Astrocyte (in vitro differentiated cells and primary cell): ENCODE measurements around the gene TMEM238. TPM values are rescaled to one million over a fixed set of nuclear protein-coding genes. Genes with fewer than 3 reads are reported as not detected.

Experiments used
- DNase-seq: peaks from one replicate; pipeline ENCODE4 v3.0.0-alpha.2; 2010; ENCODE audit warnings: low read depth
- FAIRE-seq: peaks from 2 replicates; lab custom pipeline; 2011; peaks lifted over from hg19 to GRCh38; lab: Jason Lieb, UNC
- H2AFZ ChIP-seq: 2 replicates; pipeline ENCODE4 v1.6.0; 2012; ENCODE audit warnings: low read depth, low read length, inconsistent platforms
- H3K27ac ChIP-seq: 2 replicates; pipeline ENCODE4 v1.5.1; 2011; ENCODE audit warnings: low read depth, low read length, inconsistent platforms
- H3K27me3 ChIP-seq: 2 replicates; pipeline ENCODE4 v1.6.0; 2011; ENCODE audit warnings: low read length, inconsistent platforms; ENCODE audit not compliant: insufficient read depth
- H3K36me3 ChIP-seq: 2 replicates; pipeline ENCODE4 v1.5.1; 2011; ENCODE audit warnings: low read length, inconsistent platforms; ENCODE audit not compliant: insufficient read depth
- H3K4me1 ChIP-seq: 2 replicates; pipeline ENCODE4 v1.5.1; 2011; ENCODE audit warnings: low read length, inconsistent platforms; ENCODE audit not compliant: insufficient read depth
- H3K4me2 ChIP-seq: 2 replicates; pipeline ENCODE4 v1.6.0; 2012; ENCODE audit warnings: low read length, inconsistent platforms
- H3K4me3 ChIP-seq: 2 replicates; pipeline ENCODE4 v1.5.1; 2011; ENCODE audit warnings: low read depth, mild to moderate bottlenecking, low read length, inconsistent platforms; ENCODE audit not compliant: insufficient read depth
- H3K79me2 ChIP-seq: 2 replicates; pipeline ENCODE4 v1.6.0; 2012; ENCODE audit warnings: mild to moderate bottlenecking, low read length, inconsistent platforms; ENCODE audit not compliant: insufficient read depth
- H3K9ac ChIP-seq: 2 replicates; pipeline ENCODE4 v1.6.0; 2012; ENCODE audit warnings: mild to moderate bottlenecking, low read length, inconsistent platforms
- H3K9me3 ChIP-seq: 2 replicates; pipeline ENCODE4 v1.5.1; 2012; ENCODE audit warnings: low read depth, mild to moderate bottlenecking, low read length, inconsistent platforms; ENCODE audit not compliant: insufficient read depth
- H4K20me1 ChIP-seq: 2 replicates; pipeline ENCODE4 v1.6.0; 2012; ENCODE audit warnings: low read length, inconsistent platforms; ENCODE audit not compliant: insufficient read depth
- H3K27ac Mint-ChIP-seq: one replicate; pipeline ENCODE4 v1.8.0; 2021; ENCODE audit warnings: mild to moderate bottlenecking, mixed read lengths; ENCODE audit not compliant: unreplicated experiment
- H3K27me3 Mint-ChIP-seq: one replicate; pipeline ENCODE4 v1.8.0; 2021; ENCODE audit warnings: low read depth, mixed read lengths; ENCODE audit not compliant: unreplicated experiment
- H3K36me3 Mint-ChIP-seq: one replicate; pipeline ENCODE4 v1.8.0; 2021; ENCODE audit warnings: low read depth, mixed read lengths; ENCODE audit not compliant: unreplicated experiment
- H3K4me1 Mint-ChIP-seq: one replicate; pipeline ENCODE4 v1.8.0; 2021; ENCODE audit warnings: low read depth, mixed read lengths; ENCODE audit not compliant: unreplicated experiment
- H3K4me3 Mint-ChIP-seq: one replicate; pipeline ENCODE4 v1.8.0; 2021; ENCODE audit warnings: mild to moderate bottlenecking, moderate library complexity, mixed read lengths; ENCODE audit not compliant: unreplicated experiment
- H3K9me3 Mint-ChIP-seq: one replicate; pipeline ENCODE4 v1.8.0; 2021; ENCODE audit warnings: mild to moderate bottlenecking, mixed read lengths; ENCODE audit not compliant: unreplicated experiment
- CTCF ChIP-seq: IDR thresholded peaks from 2 replicates; pipeline ENCODE4 v1.5.1; 2011; ENCODE audit warnings: low read depth, mild to moderate bottlenecking, inconsistent platforms, low read length, moderate library complexity; ENCODE audit not compliant: insufficient read depth
- EZH2 ChIP-seq: IDR thresholded peaks from 2 replicates; pipeline ENCODE4 v1.6.1; 2012; ENCODE audit warnings: mild to moderate bottlenecking, low read length, inconsistent platforms; ENCODE audit not compliant: insufficient read depth
- total RNA-seq: library from RNA; stranded (reverse); gene quantifications from 2 replicates; pipeline ENCODE4 v1.2.1, GENCODE V29; 2021

The TMEM238 gene
- total RNA-seq, 1 donor from 2014 or later: 2.1 TPM

- Histone ChIP-seq H2AFZ (no peak overlapping the region), H4K20me1 (peaks cover 22% of the 10 kb centered on the region), H3K36me3 (peaks cover 11% of the 10 kb centered on the region), H3K79me2 (peaks cover 6% of the 10 kb centered on the region), H3K9me3 (no peaks in the 10 kb centered on the region), H3K4me1 (no peaks in the 10 kb centered on the region), H3K4me2 (no peak overlapping the region), H3K9ac (no peak overlapping the region), H3K4me3 (no peak overlapping the region), H3K27ac (no peak overlapping the region), H3K27me3 (no peaks in the 10 kb centered on the region)
- H3K27ac Mint-ChIP-seq: no peak overlapping the region
- peaks cover 15% of the 10 kb centered on the region for H3K27me3 Mint-ChIP-seq
- no peak for FAIRE-seq
- H3K9me3 Mint-ChIP-seq: no peaks in the 10 kb centered on the region
- no peak overlapping the region for H3K4me3 Mint-ChIP-seq
- DNase-seq: no peak
- H3K4me1 Mint-ChIP-seq: peaks cover 11% of the 10 kb centered on the region
- H3K36me3 Mint-ChIP-seq: peaks cover 10% of the 10 kb centered on the region
- TF ChIP-seq EZH2 (no peak), CTCF (no peak)
Observed at GRCh38 chr19:55362174-55362989, 21.7 kb downstream of the TMEM238 start.

- Histone ChIP-seq H3K4me2 (no peak overlapping the region), H3K9me3 (no peaks in the 10 kb centered on the region), H3K36me3 (peaks cover 3% of the 10 kb centered on the region), H3K27me3 (peaks cover 2% of the 10 kb centered on the region), H3K27ac (no peak overlapping the region), H3K4me3 (no peak overlapping the region), H2AFZ (no peak overlapping the region), H3K4me1 (no peaks in the 10 kb centered on the region), H4K20me1 (peaks cover 13% of the 10 kb centered on the region), H3K9ac (no peak overlapping the region), H3K79me2 (no peaks in the 10 kb centered on the region)
- Mint-ChIP-seq H3K27me3 (peaks cover 24% of the 10 kb centered on the region), H3K36me3 (peaks cover 4% of the 10 kb centered on the region), H3K4me1 (peaks cover 3% of the 10 kb centered on the region), H3K4me3 (no peak overlapping the region), H3K27ac (no peak overlapping the region), H3K9me3 (peaks cover 3% of the 10 kb centered on the region)
- TF ChIP-seq CTCF (no peak), EZH2 (no peak)
- FAIRE-seq (no peak), DNase-seq (no peak)
Observed at GRCh38 chr19:55360902-55361301, 23.2 kb downstream of the TMEM238 start.
